HepG2 (cell line): ENCODE results near the gene FAF2. TPM values are rescaled to one million over a fixed set of nuclear protein-coding genes. Genes with fewer than 3 reads are reported as not detected.

ENCODE experiments used
- ATAC-seq: fragments of 200-7000 bp; cut with Tn5 transposase; 3 replicates; pipeline ENCODE4 v1.9.1; 2020; ENCODE audit warnings: mild to moderate bottlenecking, moderate library complexity
- BruUV-seq: library from RNA; stranded (reverse); fragments of 400-500 nt; replicated peaks from 2 replicates; lab custom pipeline; 2021; lab: Mats Ljungman, UMichigan
- CTCF ChIA-PET: fragments of 300-600 bp; formaldehyde crosslinking; extraction: SDS; loops from one replicate; lab custom pipeline; 2021; ENCODE audit warnings: low total read pairs, inconsistent platforms, low intra/inter-chr PET ratio; lab: Yijun Ruan, JAX
- POLR2A ChIA-PET: fragments of 350-600 bp; sonication (Branson Sonifier 250); formaldehyde crosslinking; loops from one replicate; lab custom pipeline; 2020; ENCODE audit warnings: antibody characterized with exemption, inconsistent platforms; lab: Yijun Ruan, JAX
- DNase-seq: peaks from one replicate; pipeline ENCODE4 v3.0.0-alpha.2; 2015; ENCODE audit warnings: low spot score
- FAIRE-seq: peaks from 3 replicates; lab custom pipeline; 2011; peaks lifted over from hg19 to GRCh38; lab: Jason Lieb, UNC
- H2AFZ ChIP-seq: one replicate; pipeline ENCODE4 v1.6.1; 2011; ENCODE audit warnings: low read length, inconsistent platforms
- H3K27ac ChIP-seq: fragments of 300-600 bp; 3 replicates; pipeline ENCODE4 v1.8.0; 2011; ENCODE audit warnings: mixed run types, mild to moderate bottlenecking, mixed read lengths, low read length, inconsistent platforms; ENCODE audit not compliant: insufficient read depth; ENCODE audit errors: extremely low read length
- H3K27me3 ChIP-seq, 2 experiments: fragments of 200-600 bp in 1 of 2; 2 replicates in 1 of 2; 3 replicates in 1 of 2; pipeline versions ENCODE4 v1.6.0 to v1.8.0; 2011; ENCODE audit warnings: low read length in 2 of 2, mild to moderate bottlenecking in 2 of 2, moderate library complexity in 2 of 2, inconsistent platforms in 1 of 2; ENCODE audit not compliant: insufficient read depth in 2 of 2, control insufficient read depth in 1 of 2
- H3K36me3 ChIP-seq, 2 experiments: fragments of 200-600 bp in 1 of 2; replicated peaks in 1 of 2; 2 replicates in 1 of 2; 3 replicates in 1 of 2; pipeline versions ENCODE4 v1.5.1 to v1.8.0; 2011; ENCODE audit warnings: low read length in 2 of 2, inconsistent platforms in 1 of 2; ENCODE audit not compliant: insufficient read depth in 2 of 2, control insufficient read depth in 1 of 2
- H3K4me1 ChIP-seq: 2 replicates; pipeline ENCODE4 v1.5.1; 2012; ENCODE audit warnings: low read length, inconsistent platforms; ENCODE audit not compliant: insufficient read depth
- H3K4me2 ChIP-seq: 2 replicates; pipeline ENCODE4 v1.6.0; 2011; ENCODE audit warnings: low read depth, low read length, inconsistent platforms
- H3K4me3 ChIP-seq, 3 experiments: fragments of 200-600 bp in 1 of 3; sonication (generic), shearing (Covaris generic) in 1 of 3; replicated peaks in 1 of 3; 2 replicates each; pipeline ENCODE4 v1.5.1; 2011 to 2016; ENCODE audit warnings: low read length in 3 of 3, inconsistent platforms in 2 of 3, low read depth in 2 of 3, mild to moderate bottlenecking in 2 of 3, control low read depth in 1 of 3, mixed read lengths in 1 of 3; ENCODE audit not compliant: insufficient read depth in 1 of 3
- H3K79me2 ChIP-seq: one replicate; pipeline ENCODE4 v1.6.1; 2011; ENCODE audit warnings: low read length, inconsistent platforms; ENCODE audit not compliant: insufficient read depth
- H3K9ac ChIP-seq: 2 replicates; pipeline ENCODE4 v1.6.0; 2011; ENCODE audit warnings: mild to moderate bottlenecking, low read depth, low read length, inconsistent platforms; ENCODE audit not compliant: insufficient read depth
- H3K9me3 ChIP-seq: 2 replicates; pipeline ENCODE4 v1.5.1; 2012; ENCODE audit warnings: mild to moderate bottlenecking, low read length
- H4K20me1 ChIP-seq: 2 replicates; pipeline ENCODE4 v1.6.0; 2011; ENCODE audit warnings: inconsistent platforms, mild to moderate bottlenecking, low read length, moderate library complexity; ENCODE audit not compliant: insufficient read depth
- AGO2 ChIP-seq: fragments of 200-400 bp; formaldehyde crosslinking; optimal IDR thresholded peaks from 2 replicates; pipeline ENCODE3; 2017; ENCODE audit warnings: mild to moderate bottlenecking, low read depth, low read length, moderate library complexity
- MAZ ChIP-seq, 2 experiments: sonication (generic) in 1 of 2; formaldehyde crosslinking in 1 of 2; IDR thresholded peaks; 2 replicates each; pipeline versions ENCODE4 v1.5.0 to v1.6.1; 2012 to 2020; ENCODE audit warnings: low read depth in 2 of 2, mild to moderate bottlenecking in 2 of 2, borderline replicate concordance in 1 of 2, improper control_type of control experiment in 1 of 2, low read length in 1 of 2, missing genetic modification reagents in 1 of 2, moderate library complexity in 1 of 2
- NKX3-1 ChIP-seq: sonication (generic); formaldehyde crosslinking; IDR thresholded peaks from 2 replicates; pipeline ENCODE4 v1.5.0; 2020; ENCODE audit warnings: missing genetic modification reagents
- PAWR ChIP-seq: sonication (generic); formaldehyde crosslinking; IDR thresholded peaks from 2 replicates; pipeline ENCODE4 v1.4.0; 2020; ENCODE audit warnings: missing genetic modification reagents, mild to moderate bottlenecking, borderline replicate concordance
- RBM22 ChIP-seq: fragments of 200-400 bp; formaldehyde crosslinking; optimal IDR thresholded peaks from 2 replicates; pipeline ENCODE3; 2017; ENCODE audit warnings: mild to moderate bottlenecking, low read length, moderate library complexity
- SMAD1 ChIP-seq: sonication (generic); formaldehyde crosslinking; IDR thresholded peaks from 2 replicates; pipeline ENCODE4 v1.4.0; 2020; ENCODE audit warnings: missing genetic modification reagents, low read depth, mild to moderate bottlenecking, borderline replicate concordance
- ZNF207 ChIP-seq: fragments of 450-650 bp; IDR thresholded peaks from 2 replicates; pipeline ENCODE4 v1.6.1; 2016; ENCODE audit warnings: antibody characterized with exemption, borderline replicate concordance
- ZNF569 ChIP-seq: sonication (generic); formaldehyde crosslinking; IDR thresholded peaks from 2 replicates; pipeline ENCODE4 v1.5.0; 2020; ENCODE audit warnings: mild to moderate bottlenecking, missing genetic modification reagents, moderate library complexity, borderline replicate concordance
- WGBS: methylation state at CpG from one replicate; pipeline ENCODE4 v1.1.6; 2017; ENCODE audit warnings: low lambda C conversion rate; 5-methylcytosine and 5-hydroxymethylcytosine counted together
- in situ Hi-C: cut with HindIII; loops from 2 replicates; pipeline ENCODE4 v1.10.0; 2017; ENCODE audit warnings: low pct_unique_long_range_greater_than_20kb; ENCODE audit not compliant: extremely low pct_ligation_motif_present
- intact Hi-C: fragments of 100-400 bp; cut with micrococcal nuclease; formaldehyde crosslinking; loops from one replicate; pipeline ENCODE4 v1.10.0; 2022; ENCODE audit not compliant: unreplicated experiment
- polyA plus RNA-seq, 8 experiments: library from polyadenylated mRNA; depleted of rRNA in 3 of 8; stranded (reverse) in 7 of 8; unstranded in 1 of 8; fragments of >200 nt; fragmentation: Illumina TruSeq in 4 of 8; extraction: Trizol in 4 of 8; gene quantifications; 2 replicates each; pipeline versions ENCODE4 v1.2.1 to v1.2.3, GENCODE V29; 2011 to 2016; ENCODE audit warnings: low read depth in 4 of 8, missing spikeins in 1 of 8, mixed read lengths in 1 of 8; ENCODE audit not compliant: insufficient read depth in 1 of 8
- total RNA-seq, 5 experiments: library from RNA; depleted of rRNA; stranded (reverse); fragments of >200 nt; fragmentation: Illumina TruSeq; extraction: Trizol; gene quantifications; 2 replicates each; pipeline ENCODE4 v1.2.3, GENCODE V29; 2016; ENCODE audit warnings: low read depth in 1 of 5
- TF ChIP-seq, protein P1 (sequence below): sonication (generic); formaldehyde crosslinking; IDR thresholded peaks from 2 replicates; pipeline ENCODE4 v1.4.0; 2020; ENCODE audit warnings: missing genetic modification reagents
- TF ChIP-seq, protein P2 (sequence below): sonication (generic); formaldehyde crosslinking; IDR thresholded peaks from 2 replicates; pipeline ENCODE4 v1.4.0; 2020; ENCODE audit warnings: missing genetic modification reagents

The FAF2 gene
- total and polyA plus RNA-seq, 2 of the 13 experiments (the other 11 are each of a cell fraction or from before 2014, with no cell fraction given): 27.8 to 34.3 TPM

DNA sequence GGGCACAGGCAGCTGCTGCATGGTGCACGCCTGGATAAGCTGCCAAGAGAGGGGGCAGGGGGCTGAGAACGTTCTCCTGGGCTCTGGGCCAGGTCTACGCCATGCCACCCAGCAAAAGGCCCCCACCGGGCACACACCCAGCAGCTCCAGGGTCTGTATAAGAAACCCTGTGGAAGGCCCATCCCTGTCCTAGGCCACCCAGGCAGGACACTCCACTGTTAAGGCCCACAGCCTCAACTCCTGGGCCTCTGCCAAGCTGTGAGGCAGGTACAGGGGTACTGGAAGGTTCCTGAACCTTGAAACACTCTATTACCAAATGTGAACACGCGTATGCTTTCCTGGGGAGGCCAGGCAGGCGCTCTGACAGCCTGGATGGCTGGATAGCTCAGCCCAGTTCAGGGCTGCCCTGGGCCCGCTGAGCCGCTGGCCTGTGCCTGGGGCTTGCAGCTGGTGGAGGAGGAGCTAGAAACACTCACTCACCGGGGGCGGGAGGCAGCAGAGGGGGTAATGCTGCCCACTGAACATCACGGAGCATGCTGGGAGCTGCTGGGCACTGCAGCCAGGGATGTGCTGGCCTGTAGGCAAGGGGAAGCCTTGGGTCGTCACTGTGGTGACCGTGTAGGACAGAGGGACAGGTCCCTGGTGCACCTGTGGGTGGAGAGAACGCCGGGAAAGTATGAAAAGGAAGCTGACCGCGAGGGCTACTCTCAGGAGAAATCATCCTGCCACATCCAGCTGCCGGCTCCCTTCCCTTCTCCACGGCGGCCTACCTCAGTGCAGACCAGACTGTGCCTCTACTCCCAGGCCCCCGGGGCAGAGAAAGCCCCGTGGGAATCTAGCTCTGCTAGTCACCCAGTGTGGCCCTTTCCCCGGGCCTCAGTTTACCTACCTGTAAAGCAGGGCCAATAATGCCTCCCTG is 83.1 kb downstream of the FAF2 start:
- H3K27ac ChIP-seq: no peak overlapping the region
- H3K9ac ChIP-seq: no peak overlapping the region
- DNase-seq: no peak
- H4K20me1 ChIP-seq: peaks cover 33% of the 10 kb centered on the region
- no peak overlapping the region for H3K4me2 ChIP-seq
- 96% methylated on average over 18 of the region's 24 CpGs for WGBS
- no peak overlapping the region for H2AFZ ChIP-seq
- no peak for FAIRE-seq
- no peak for ATAC-seq
- no peaks in the 10 kb centered on the region for H3K9me3 ChIP-seq
- ChIA-PET POLR2A (no interaction called here), CTCF (no interaction called here)
- no peak overlapping the region for H3K4me3 ChIP-seq
- H3K4me1 ChIP-seq: peaks cover 25% of the 10 kb centered on the region
- peaks cover 25 to 50% of the 10 kb centered on the region in 2 experiments for H3K36me3 ChIP-seq
- no peak for TF ChIP-seq MAZ (IDR thresholded peaks at IDR 0.05; ENCODE audit: borderline replicate concordance, low read depth, low read length)
- TF ChIP-seq MAZ (CRISPR knock-in tag; IDR thresholded peaks at IDR 0.05; ENCODE audit: low read depth): no peak
- TF ChIP-seq ZNF569 (CRISPR knock-in tag): no peak
- TF ChIP-seq ZNF207: no peak
- no peak for TF ChIP-seq SMAD1 (CRISPR knock-in tag)
- TF ChIP-seq, protein P1, sequence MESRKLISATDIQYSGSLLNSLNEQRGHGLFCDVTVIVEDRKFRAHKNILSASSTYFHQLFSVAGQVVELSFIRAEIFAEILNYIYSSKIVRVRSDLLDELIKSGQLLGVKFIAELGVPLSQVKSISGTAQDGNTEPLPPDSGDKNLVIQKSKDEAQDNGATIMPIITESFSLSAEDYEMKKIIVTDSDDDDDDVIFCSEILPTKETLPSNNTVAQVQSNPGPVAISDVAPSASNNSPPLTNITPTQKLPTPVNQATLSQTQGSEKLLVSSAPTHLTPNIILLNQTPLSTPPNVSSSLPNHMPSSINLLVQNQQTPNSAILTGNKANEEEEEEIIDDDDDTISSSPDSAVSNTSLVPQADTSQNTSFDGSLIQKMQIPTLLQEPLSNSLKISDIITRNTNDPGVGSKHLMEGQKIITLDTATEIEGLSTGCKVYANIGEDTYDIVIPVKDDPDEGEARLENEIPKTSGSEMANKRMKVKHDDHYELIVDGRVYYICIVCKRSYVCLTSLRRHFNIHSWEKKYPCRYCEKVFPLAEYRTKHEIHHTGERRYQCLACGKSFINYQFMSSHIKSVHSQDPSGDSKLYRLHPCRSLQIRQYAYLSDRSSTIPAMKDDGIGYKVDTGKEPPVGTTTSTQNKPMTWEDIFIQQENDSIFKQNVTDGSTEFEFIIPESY (CRISPR knock-in tag): 0 out of 2 replicates have a peak, but pooled peaks have one; percentile 28
- no peak for TF ChIP-seq NKX3-1 (CRISPR knock-in tag)
- TF ChIP-seq, protein P2, sequence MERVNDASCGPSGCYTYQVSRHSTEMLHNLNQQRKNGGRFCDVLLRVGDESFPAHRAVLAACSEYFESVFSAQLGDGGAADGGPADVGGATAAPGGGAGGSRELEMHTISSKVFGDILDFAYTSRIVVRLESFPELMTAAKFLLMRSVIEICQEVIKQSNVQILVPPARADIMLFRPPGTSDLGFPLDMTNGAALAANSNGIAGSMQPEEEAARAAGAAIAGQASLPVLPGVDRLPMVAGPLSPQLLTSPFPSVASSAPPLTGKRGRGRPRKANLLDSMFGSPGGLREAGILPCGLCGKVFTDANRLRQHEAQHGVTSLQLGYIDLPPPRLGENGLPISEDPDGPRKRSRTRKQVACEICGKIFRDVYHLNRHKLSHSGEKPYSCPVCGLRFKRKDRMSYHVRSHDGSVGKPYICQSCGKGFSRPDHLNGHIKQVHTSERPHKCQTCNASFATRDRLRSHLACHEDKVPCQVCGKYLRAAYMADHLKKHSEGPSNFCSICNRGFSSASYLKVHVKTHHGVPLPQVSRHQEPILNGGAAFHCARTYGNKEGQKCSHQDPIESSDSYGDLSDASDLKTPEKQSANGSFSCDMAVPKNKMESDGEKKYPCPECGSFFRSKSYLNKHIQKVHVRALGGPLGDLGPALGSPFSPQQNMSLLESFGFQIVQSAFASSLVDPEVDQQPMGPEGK (CRISPR knock-in tag): no peak
- TF ChIP-seq RBM22: peak; percentile 13
- TF ChIP-seq PAWR (CRISPR knock-in tag): no peak
- TF ChIP-seq AGO2: peak; percentile 7
- no peaks in the 10 kb centered on the region; a peak in 1 of 5 replicates for H3K27me3 ChIP-seq
- H3K79me2 ChIP-seq: peaks cover 36% of the 10 kb centered on the region
- in situ Hi-C loops: loop anchor here (25.0 kb wide), 1 partner anchor 831 kb away; the partner anchor contains the start of genes LMAN2 and RGS14
- intact Hi-C loops: no loop called here
- no TSS peak for BruUV-seq
